GM18520 (cell line): ENCODE measurements around the gene ITCH.
"Not testable (repeated sequence)": the region's sequence is repeated elsewhere in the genome, so short reads cannot be mapped to it uniquely, and the experiment has no call there.

ENCODE experiments used
- ATAC-seq: cut with Tn5 transposase; IDR thresholded peaks from one replicate; pipeline ENCODE4 v1.9.1; 2021; ENCODE audit not compliant: unreplicated experiment

Gene ITCH

GRCh38 chr20:34363062-34363464 is at the start of gene ITCH:
Gene ITCH, plus strand, starts transcription at chr20:34363273. Its CDS starts 30,539 bp downstream, at chr20:34393812.
- peak; percentile 77 for ATAC-seq

- ATAC-seq: no peak
Observed at GRCh38 chr20:34315236-34315635, 47.8 kb upstream of the ITCH start.

GRCh38 chr20:34316196-34316814 is 46.8 kb upstream of the ITCH start:
- ATAC-seq: no peak

- ATAC-seq: no peak
Observed at GRCh38 chr20:34318609-34319443, 44.2 kb upstream of the ITCH start.

GRCh38 chr20:34320861-34321260 is 42.2 kb upstream of the ITCH start:
- no peak for ATAC-seq

- no peak for ATAC-seq
Observed at GRCh38 chr20:34322267-34323105, 40.6 kb upstream of the ITCH start.

GRCh38 chr20:34324541-34324940 is 38.5 kb upstream of the ITCH start:
- no peak for ATAC-seq

- not testable (repeated sequence) for ATAC-seq
Observed at GRCh38 chr20:34328207-34328606, 34.9 kb upstream of the ITCH start.

GRCh38 chr20:34328928-34329677 is 34.0 kb upstream of the ITCH start:
- no peak for ATAC-seq

- not testable (repeated sequence) for ATAC-seq
Observed at GRCh38 chr20:34330861-34331544, 32.1 kb upstream of the ITCH start.

- no peak for ATAC-seq
Observed at GRCh38 chr20:34331838-34332237, 31.2 kb upstream of the ITCH start.

GRCh38 chr20:34332262-34332920 is 30.7 kb upstream of the ITCH start:
- ATAC-seq: no peak

GRCh38 chr20:34333786-34334185 is 29.3 kb upstream of the ITCH start:
- no peak for ATAC-seq

GRCh38 chr20:34334654-34335407 is 28.2 kb upstream of the ITCH start:
- no peak for ATAC-seq

GRCh38 chr20:34337544-34337943 is 25.5 kb upstream of the ITCH start:
- no peak for ATAC-seq

GRCh38 chr20:34337982-34338726 is 24.9 kb upstream of the ITCH start:
- ATAC-seq: no peak

- ATAC-seq: not testable (repeated sequence)
Observed at GRCh38 chr20:34340726-34341125, 22.3 kb upstream of the ITCH start.

- ATAC-seq: not testable (repeated sequence)
Observed at GRCh38 chr20:34341199-34341598, 21.9 kb upstream of the ITCH start.
